Keratinocyte (primary cell): Measurements from ENCODE around the gene TEKTIP1. TPM values are rescaled to one million over a fixed set of nuclear protein-coding genes. Genes with fewer than 3 reads are reported as not detected.

Experiments
- DNase-seq: peaks from one replicate; pipeline ENCODE4 v3.0.0-alpha.2; 2011; ENCODE audit warnings: low read depth, missing footprints, low spot score
- FAIRE-seq: peaks from 2 replicates; lab custom pipeline; 2011; peaks lifted over from hg19 to GRCh38; lab: Jason Lieb, UNC
- H2AFZ ChIP-seq: 2 replicates; pipeline ENCODE4 v1.6.0; 2012; ENCODE audit warnings: low read length, control low read depth, inconsistent platforms; ENCODE audit not compliant: control insufficient read depth
- H3K27ac ChIP-seq: 2 replicates; pipeline ENCODE4 v1.5.1; 2011; ENCODE audit warnings: low read length; ENCODE audit not compliant: control insufficient read depth, insufficient read depth
- H3K27me3 ChIP-seq: 3 replicates; pipeline ENCODE4 v1.6.0; 2011; ENCODE audit warnings: low read length; ENCODE audit not compliant: control insufficient read depth, insufficient read depth; ENCODE audit errors: extremely low read depth
- H3K36me3 ChIP-seq, 2 experiments: 2 replicates in 1 of 2; 3 replicates in 1 of 2; pipeline ENCODE4 v1.5.1; 2011; ENCODE audit warnings: low read length in 2 of 2, mild to moderate bottlenecking in 1 of 2; ENCODE audit not compliant: control insufficient read depth in 2 of 2, insufficient read depth in 2 of 2; ENCODE audit errors: extremely low read depth in 1 of 2
- H3K4me1 ChIP-seq: 3 replicates; pipeline ENCODE4 v1.5.1; 2011; ENCODE audit warnings: low read length; ENCODE audit not compliant: control insufficient read depth, insufficient read depth; ENCODE audit errors: extremely low read depth
- H3K4me2 ChIP-seq: 3 replicates; pipeline ENCODE4 v1.6.0; 2011; ENCODE audit warnings: low read depth, low read length; ENCODE audit not compliant: control insufficient read depth, insufficient read depth; ENCODE audit errors: extremely low read depth
- H3K4me3 ChIP-seq, 3 experiments: fragments of 200-600 bp in 1 of 3; sonication (generic) in 1 of 3; 2 replicates in 2 of 3; 3 replicates in 1 of 3; pipeline ENCODE4 v1.5.1; 2011 to 2016; ENCODE audit warnings: low read length in 3 of 3, mild to moderate bottlenecking in 3 of 3, control low read depth in 2 of 3, inconsistent platforms in 1 of 3, low read depth in 1 of 3, mixed read lengths in 1 of 3, mixed run types in 1 of 3, moderate library complexity in 1 of 3; ENCODE audit not compliant: control insufficient read depth in 2 of 3, insufficient read depth in 2 of 3; ENCODE audit errors: extremely low read depth in 1 of 3
- H3K79me2 ChIP-seq: 2 replicates; pipeline ENCODE4 v1.6.0; 2012; ENCODE audit warnings: low read length; ENCODE audit not compliant: control insufficient read depth, insufficient read depth
- H3K9ac ChIP-seq: 3 replicates; pipeline ENCODE4 v1.6.0; 2011; ENCODE audit warnings: low read length; ENCODE audit not compliant: control insufficient read depth, insufficient read depth; ENCODE audit errors: extremely low read depth
- H3K9me1 ChIP-seq: 3 replicates; pipeline ENCODE4 v1.6.0; 2011; ENCODE audit warnings: low read length; ENCODE audit not compliant: control insufficient read depth, insufficient read depth; ENCODE audit errors: extremely low read depth
- H3K9me3 ChIP-seq: 2 replicates; pipeline ENCODE4 v1.5.1; 2012; ENCODE audit warnings: low read depth, low read length; ENCODE audit not compliant: control insufficient read depth
- H4K20me1 ChIP-seq: 3 replicates; pipeline ENCODE4 v1.6.0; 2011; ENCODE audit warnings: low read length; ENCODE audit not compliant: control insufficient read depth, insufficient read depth; ENCODE audit errors: extremely low read depth
- EZH2 ChIP-seq: IDR thresholded peaks from one replicate; pipeline ENCODE4 v1.6.1; 2012; ENCODE audit warnings: inconsistent platforms, mild to moderate bottlenecking, low read length, moderate library complexity
- dilution Hi-C: fragments of 300-500 bp; cut with MboI; formaldehyde crosslinking; loops from one replicate; pipeline ENCODE4 v1.7.0; 2020; ENCODE audit warnings: low sequenced_read_pairs; ENCODE audit not compliant: extremely low pct_ligation_motif_present
- polyA plus RNA-seq, 5 experiments: library from polyadenylated mRNA; depleted of rRNA in 3 of 5; stranded (reverse) in 3 of 5; stranded (forward) in 1 of 5; unstranded in 1 of 5; fragments of >200 nt; gene quantifications; 1 replicate in 1 of 5; 2 replicates in 3 of 5; 3 replicates in 1 of 5; pipeline versions ENCODE4 v1.2.1 to v1.2.3, GENCODE V29; 2011 to 2012; ENCODE audit warnings: missing spikeins in 2 of 5, low read depth in 1 of 5, low replicate concordance in 1 of 5
- TF ChIP-seq, protein P1 (sequence below), 3 experiments: IDR thresholded peaks in 1 of 3; conservative IDR thresholded peaks in 1 of 3; optimal IDR thresholded peaks in 1 of 3; 2 replicates in 2 of 3; 3 replicates in 1 of 3; pipeline versions ENCODE3 to v1.5.1; 2011; ENCODE audit warnings: low read length in 3 of 3, mild to moderate bottlenecking in 3 of 3, moderate library complexity in 2 of 3, control low read depth in 1 of 3, inconsistent platforms in 1 of 3; ENCODE audit not compliant: insufficient read depth in 2 of 3; ENCODE audit errors: extremely low read depth in 1 of 3

TEKTIP1 gene
- polyA plus RNA-seq, 1 donor (not counting 4 experiments of a cell fraction or from before 2014, with no cell fraction given) = not detected

GRCh38 chr19:3531716-3532115 is 7.3 kb upstream of the TEKTIP1 start:
- peaks cover 11 to 32% of the 10 kb centered on the region in 2 experiments for H3K36me3 ChIP-seq
- no peak overlapping the region for H2AFZ ChIP-seq
- no peak overlapping the region for H3K4me3 ChIP-seq
- no peaks in the 10 kb centered on the region for H3K79me2 ChIP-seq
- H3K9me3 ChIP-seq = no peaks in the 10 kb centered on the region
- no peak overlapping the region for H3K9ac ChIP-seq
- no peaks in the 10 kb centered on the region for H3K9me1 ChIP-seq
- H3K27me3 ChIP-seq = no peaks in the 10 kb centered on the region
- no peak for DNase-seq
- no peak overlapping the region for H3K4me2 ChIP-seq
- no peaks in the 10 kb centered on the region for H3K4me1 ChIP-seq
- peaks cover 4% of the 10 kb centered on the region for H4K20me1 ChIP-seq
- TF ChIP-seq, protein P1, sequence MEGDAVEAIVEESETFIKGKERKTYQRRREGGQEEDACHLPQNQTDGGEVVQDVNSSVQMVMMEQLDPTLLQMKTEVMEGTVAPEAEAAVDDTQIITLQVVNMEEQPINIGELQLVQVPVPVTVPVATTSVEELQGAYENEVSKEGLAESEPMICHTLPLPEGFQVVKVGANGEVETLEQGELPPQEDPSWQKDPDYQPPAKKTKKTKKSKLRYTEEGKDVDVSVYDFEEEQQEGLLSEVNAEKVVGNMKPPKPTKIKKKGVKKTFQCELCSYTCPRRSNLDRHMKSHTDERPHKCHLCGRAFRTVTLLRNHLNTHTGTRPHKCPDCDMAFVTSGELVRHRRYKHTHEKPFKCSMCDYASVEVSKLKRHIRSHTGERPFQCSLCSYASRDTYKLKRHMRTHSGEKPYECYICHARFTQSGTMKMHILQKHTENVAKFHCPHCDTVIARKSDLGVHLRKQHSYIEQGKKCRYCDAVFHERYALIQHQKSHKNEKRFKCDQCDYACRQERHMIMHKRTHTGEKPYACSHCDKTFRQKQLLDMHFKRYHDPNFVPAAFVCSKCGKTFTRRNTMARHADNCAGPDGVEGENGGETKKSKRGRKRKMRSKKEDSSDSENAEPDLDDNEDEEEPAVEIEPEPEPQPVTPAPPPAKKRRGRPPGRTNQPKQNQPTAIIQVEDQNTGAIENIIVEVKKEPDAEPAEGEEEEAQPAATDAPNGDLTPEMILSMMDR (optimal IDR thresholded peaks at IDR 0.05 in 1 of 3, IDR thresholded peaks at IDR 0.05 in 1 of 3, conservative IDR thresholded peaks at IDR 0.05 in 1 of 3; ENCODE audit: extremely low read depth in 1 of 3, insufficient read depth in 2 of 3, low read length in 3 of 3) = no peak
- no peak for TF ChIP-seq EZH2
- FAIRE-seq = no peak
- dilution Hi-C loops = no loop called here
- H3K27ac ChIP-seq = no peak overlapping the region

DNA sequence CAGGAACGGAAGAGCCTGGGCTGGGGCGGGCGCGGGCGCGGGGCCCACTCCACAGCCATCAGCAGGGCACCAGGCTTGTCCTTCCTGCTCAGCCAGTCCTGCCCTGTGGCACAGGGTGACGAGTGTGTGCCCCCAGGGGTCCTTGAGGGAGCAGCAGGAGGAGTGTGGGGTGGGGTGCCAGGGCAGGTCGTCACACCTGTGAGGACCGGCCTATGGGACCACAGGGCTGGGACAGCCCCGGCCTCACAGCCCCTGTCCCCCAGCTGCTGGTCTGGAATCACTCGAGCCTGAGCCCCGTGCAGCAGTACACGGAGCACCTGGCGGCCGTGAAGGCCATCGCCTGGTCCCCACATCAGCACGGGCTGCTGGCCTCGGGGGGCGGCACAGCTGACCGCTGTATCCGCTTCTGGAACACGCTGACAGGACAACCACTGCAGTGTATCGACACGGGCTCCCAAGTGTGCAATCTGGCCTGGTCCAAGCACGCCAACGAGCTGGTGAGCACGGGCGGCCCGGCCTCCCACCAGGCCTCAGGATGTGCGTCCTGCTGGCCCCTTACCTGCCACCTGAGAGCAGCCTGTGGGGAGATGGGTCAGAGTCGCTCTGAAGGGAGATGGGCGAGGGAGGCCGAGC is 6.7 kb upstream of the TEKTIP1 start:
- dilution Hi-C loops = no loop called here
- Histone ChIP-seq H3K79me2 (no peaks in the 10 kb centered on the region), H3K4me3 (no peak overlapping the region), H3K27me3 (no peaks in the 10 kb centered on the region), H3K9me3 (no peaks in the 10 kb centered on the region), H3K27ac (no peak overlapping the region), H3K36me3 (peaks cover 6 to 29% of the 10 kb centered on the region in 2 experiments), H2AFZ (no peak overlapping the region), H3K9me1 (no peaks in the 10 kb centered on the region), H3K4me1 (no peaks in the 10 kb centered on the region), H3K9ac (no peak overlapping the region), H4K20me1 (peaks cover 4% of the 10 kb centered on the region), H3K4me2 (no peak overlapping the region)
- DNase-seq (no peak), FAIRE-seq (no peak)
- no peak for TF ChIP-seq EZH2
- TF ChIP-seq, protein P1 (optimal IDR thresholded peaks at IDR 0.05 in 1 of 3, IDR thresholded peaks at IDR 0.05 in 1 of 3, conservative IDR thresholded peaks at IDR 0.05 in 1 of 3; ENCODE audit: extremely low read depth in 1 of 3, insufficient read depth in 2 of 3, low read length in 3 of 3) = no peak
